HG02840 (cell line): ENCODE measurements around the gene GPR180.

Experiments used
- ATAC-seq: cut with Tn5 transposase; IDR thresholded peaks from one replicate; pipeline ENCODE4 v1.9.1; 2021; ENCODE audit warnings: mild to moderate bottlenecking, moderate library complexity, moderate number of reproducible peaks; ENCODE audit not compliant: unreplicated experiment, low FRiP score

The GPR180 gene

GRCh38 chr13:94640721-94641120 is 39.1 kb downstream of the GPR180 start:
- ATAC-seq, result no peak

DNA sequence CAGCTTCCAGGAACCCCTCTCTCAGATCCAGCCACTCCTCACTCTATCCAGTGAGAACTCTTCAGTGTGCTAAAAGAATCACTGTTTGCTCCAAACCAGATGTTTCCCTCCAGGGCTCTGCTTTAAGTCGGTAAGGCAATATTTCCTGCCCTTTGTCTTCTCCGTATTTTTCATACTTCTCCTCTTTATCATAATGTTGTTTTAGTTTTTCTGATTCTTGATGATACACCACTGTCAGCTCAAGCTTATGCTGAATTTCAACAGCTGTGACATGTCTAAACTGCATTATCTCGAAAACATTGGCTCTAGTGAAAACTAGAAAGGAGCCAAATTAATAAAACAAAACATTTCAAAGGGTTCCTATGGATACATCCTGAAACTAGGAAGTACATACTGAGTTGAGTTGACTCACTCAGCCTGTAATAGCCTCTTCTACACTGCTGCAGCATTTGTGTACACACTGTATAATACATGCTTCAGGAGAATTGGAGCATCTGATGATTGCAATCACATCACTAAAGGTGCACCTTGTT is 39.8 kb downstream of the GPR180 start:
- no peak for ATAC-seq

DNA sequence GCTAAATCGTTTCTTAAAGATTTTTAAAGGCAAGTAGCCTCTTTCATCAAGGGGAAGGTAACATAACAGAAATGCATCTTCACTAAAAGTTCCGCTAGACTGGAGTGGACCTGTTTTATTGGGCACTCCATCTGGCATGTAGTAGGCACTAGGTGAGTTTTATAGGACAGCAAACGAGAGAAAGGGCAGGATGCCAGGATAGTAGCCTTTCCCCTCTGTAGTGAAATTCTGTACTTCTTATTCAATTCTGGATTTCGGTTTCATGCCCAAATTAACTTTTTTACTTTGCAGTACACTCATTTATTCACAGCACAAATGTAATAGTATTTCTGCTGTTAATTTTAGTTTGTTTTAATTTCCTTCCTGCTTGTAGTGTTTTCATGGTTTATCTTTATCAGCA is 45.2 kb downstream of the GPR180 start:
- ATAC-seq, result no peak

GRCh38 chr13:94656176-94656575 is 54.5 kb downstream of the GPR180 start:
- ATAC-seq, result no peak

DNA sequence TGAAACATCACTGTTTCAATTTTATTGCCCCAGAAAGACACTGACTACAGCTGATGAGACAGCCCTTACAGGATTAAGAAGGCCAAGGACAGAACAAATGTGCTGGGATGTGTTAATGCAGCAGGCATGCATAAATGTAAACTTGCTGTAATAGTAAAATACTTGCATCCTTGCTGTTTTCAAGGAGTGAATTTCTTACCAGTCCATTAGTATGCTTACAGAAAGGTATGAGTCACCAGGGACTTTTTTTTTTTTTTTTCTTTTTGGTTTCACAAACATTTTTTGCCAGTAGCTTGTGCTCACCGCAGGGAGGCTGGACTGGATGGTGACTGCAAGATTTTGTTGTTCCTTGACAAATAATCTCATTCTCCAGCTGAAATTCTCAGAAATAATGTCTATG is 55.1 kb downstream of the GPR180 start:
- no peak for ATAC-seq

GRCh38 chr13:94657167-94657566 is 55.5 kb downstream of the GPR180 start:
- no peak for ATAC-seq

DNA sequence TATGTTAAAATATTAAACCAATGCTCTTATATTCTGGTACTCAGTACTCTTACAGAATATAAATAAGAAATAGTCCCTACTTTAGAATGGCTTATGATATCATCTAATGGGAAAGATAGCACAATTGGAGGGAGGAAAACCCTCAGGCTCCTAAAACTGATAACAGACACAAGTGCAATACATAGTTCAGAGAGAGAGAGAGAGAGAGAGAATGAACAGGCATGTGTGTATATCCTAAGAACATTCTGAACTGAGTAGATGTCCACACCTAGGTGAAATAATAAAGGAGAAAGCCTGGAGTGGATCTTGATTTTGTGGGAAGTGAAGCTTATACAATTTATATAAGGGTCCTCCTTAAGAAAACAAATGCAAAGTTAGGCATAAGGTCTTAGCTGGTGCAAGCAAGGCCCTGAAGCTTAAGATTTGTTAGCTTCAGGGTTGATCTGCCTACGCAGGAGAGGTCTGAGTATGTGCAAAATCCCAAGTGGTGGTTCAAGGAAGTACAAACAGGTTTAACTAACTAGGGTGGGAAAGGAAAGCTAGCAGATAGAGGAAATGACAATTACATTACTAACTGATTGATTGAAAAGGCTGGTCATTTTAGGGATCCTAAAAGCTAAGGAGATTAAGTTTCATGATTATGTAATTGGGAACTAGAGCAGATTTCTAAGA is 57.4 kb downstream of the GPR180 start:
- ATAC-seq, result no peak

GRCh38 chr13:94659598-94659946 is 57.9 kb downstream of the GPR180 start:
- ATAC-seq, result no peak

DNA sequence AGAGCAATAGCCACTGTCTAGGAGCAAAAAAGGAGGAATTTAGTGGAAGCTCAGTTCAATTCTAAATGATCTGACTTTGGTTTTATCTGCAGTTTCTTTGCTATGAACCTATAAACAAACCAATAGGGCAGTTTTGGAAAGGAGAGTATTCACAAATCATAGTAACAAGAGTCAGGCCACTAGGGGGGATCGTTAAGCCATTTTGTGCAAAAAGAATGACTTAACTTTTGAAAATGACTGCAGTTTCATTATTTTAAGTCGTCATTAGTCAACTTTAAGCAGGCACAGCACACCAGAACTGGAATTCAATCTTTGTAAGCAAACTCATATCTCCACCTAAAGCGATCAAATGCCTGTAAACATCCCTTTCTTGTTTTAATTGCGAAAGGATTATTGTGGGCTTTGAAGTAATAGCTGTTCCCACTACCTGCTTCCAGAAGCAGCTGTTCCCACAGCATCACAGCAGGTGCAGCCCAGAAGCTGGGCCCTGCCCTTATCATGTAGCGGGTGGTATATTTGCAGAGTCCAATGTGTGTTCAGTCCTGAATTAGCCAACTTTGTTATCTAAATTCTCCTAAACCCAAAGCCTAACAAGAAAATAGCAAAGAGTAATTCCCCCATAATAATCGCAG is 59.2 kb downstream of the GPR180 start:
- ATAC-seq, result no peak

DNA sequence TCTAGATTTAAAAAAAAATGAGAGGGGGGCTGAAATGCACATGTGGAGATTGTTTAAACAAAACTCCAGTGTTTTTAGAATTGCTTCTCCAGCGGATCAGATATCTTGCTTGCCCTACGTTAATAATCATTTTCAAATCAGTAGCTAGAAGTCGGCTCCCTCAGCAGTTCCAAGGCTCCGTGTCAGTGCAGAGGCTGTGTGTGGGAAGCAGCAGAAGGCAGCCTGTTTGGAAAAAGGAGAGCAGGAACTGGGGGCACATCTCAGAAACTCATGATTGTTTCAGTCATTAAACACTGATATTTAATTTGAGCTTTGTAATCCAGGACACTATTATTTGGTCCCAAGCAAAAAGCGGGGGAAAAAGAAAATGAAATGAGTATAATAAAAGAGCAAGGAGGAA is 59.7 kb downstream of the GPR180 start:
- ATAC-seq, result no peak

GRCh38 chr13:94662274-94662945 is 60.8 kb downstream of the GPR180 start:
- no peak for ATAC-seq

- ATAC-seq, result no peak
Measured at GRCh38 chr13:94664889-94665288, 63.2 kb downstream of the GPR180 start.

GRCh38 chr13:94666065-94666464 is 64.4 kb downstream of the GPR180 start:
- ATAC-seq, result no peak

- no peak for ATAC-seq
Measured at GRCh38 chr13:94667190-94667589, 65.5 kb downstream of the GPR180 start.

- ATAC-seq, result no peak
Measured at GRCh38 chr13:94672400-94672799, 70.7 kb downstream of the GPR180 start.

DNA sequence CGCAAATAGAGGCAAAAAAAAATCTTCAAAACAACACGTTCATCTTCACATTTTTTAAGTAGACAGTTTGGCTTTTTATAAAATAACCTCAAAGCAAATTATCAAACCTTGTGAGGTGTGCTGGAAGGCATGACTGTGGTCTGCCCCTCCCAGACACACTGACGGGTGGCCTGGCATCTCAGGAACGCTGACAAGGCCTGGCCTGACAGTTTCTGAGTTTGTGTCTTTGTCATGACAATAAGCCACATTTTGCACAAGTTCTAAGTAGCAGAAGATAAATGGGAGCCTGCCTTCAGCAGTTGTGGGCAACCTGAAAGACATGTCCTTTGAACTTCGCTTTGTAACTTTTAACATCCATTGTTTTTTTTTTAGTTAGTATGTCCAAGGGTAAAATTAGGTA is 72.2 kb downstream of the GPR180 start:
- ATAC-seq, result no peak

DNA sequence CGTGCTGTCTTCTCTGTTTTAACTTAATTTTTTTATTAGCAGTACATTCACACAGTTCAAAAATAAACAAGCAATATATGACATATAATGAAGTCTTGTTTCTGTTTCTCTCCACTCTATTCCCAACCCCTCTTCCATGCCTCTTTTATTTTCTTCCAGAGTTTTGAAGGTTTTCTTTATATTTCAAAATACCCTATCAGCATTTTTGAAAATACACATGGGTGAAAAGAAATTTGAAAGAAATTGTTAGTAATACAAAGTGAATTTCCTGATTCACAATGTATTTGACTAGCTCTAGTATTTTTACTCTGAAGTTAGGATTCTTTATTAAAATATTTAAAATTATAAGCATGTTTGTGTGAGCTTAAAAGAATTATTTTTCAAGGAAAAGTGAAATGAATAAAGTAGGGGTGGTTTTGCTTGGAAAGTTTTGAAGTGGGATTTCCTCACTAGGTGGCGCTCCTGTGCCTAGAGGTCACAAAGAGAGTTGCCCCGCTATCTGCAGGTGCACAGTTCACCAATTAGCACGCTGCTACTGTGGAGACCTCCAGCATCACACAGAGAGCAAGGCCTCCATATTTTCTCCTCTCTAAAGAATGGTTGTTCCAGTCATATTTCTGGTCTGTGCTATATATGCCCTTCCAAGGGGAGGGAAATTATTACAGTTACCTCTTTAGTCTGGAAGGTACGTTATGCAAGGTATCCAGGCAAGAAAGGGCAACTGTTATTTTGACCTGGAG is 73.1 kb downstream of the GPR180 start:
- ATAC-seq, result no peak

- ATAC-seq, result no peak
Measured at GRCh38 chr13:94677799-94678198, 76.1 kb downstream of the GPR180 start.

GRCh38 chr13:94678845-94679244 is 77.2 kb downstream of the GPR180 start:
- no peak for ATAC-seq

- no peak for ATAC-seq
Measured at GRCh38 chr13:94679614-94680013, 78.0 kb downstream of the GPR180 start.

- no peak for ATAC-seq
Measured at GRCh38 chr13:94682229-94682628, 80.6 kb downstream of the GPR180 start.
